Cortex of kidney (tissue), 1 donor: ENCODE results near the gene FXYD3.
"Not testable (repeated sequence)": the region's sequence is repeated elsewhere in the genome, so short reads cannot be mapped to it uniquely, and the experiment has no call there.

ENCODE experiments used
- DNase-seq: peaks from one replicate; lab custom pipeline; 2025; lab: John Stamatoyannopoulos, UW

Gene FXYD3

GRCh38 chr19:35086455-35086854 is 29.2 kb upstream of the FXYD3 start:
- no peak for DNase-seq

GRCh38 chr19:35087393-35087792 is 28.2 kb upstream of the FXYD3 start:
- DNase-seq, result no peak

GRCh38 chr19:35088131-35088913 is 27.3 kb upstream of the FXYD3 start:
- no peak for DNase-seq

GRCh38 chr19:35089554-35089953 is 26.1 kb upstream of the FXYD3 start:
- DNase-seq, result no peak

- no peak for DNase-seq
Measured at GRCh38 chr19:35090160-35090505, 25.5 kb upstream of the FXYD3 start.

GRCh38 chr19:35090506-35091214 is 25.0 kb upstream of the FXYD3 start:
- DNase-seq, result no peak

- no peak for DNase-seq
Measured at GRCh38 chr19:35093430-35093829, 22.2 kb upstream of the FXYD3 start.

GRCh38 chr19:35093941-35094647 is 21.5 kb upstream of the FXYD3 start:
- no peak for DNase-seq

- DNase-seq, result no peak
Measured at GRCh38 chr19:35094656-35095055, 21.0 kb upstream of the FXYD3 start.

GRCh38 chr19:35095667-35096368 is 19.8 kb upstream of the FXYD3 start:
- DNase-seq, result no peak

- DNase-seq, result no peak
Measured at GRCh38 chr19:35098413-35099049, 17.1 kb upstream of the FXYD3 start.

GRCh38 chr19:35099155-35099896 is 16.3 kb upstream of the FXYD3 start:
- DNase-seq, result no peak

GRCh38 chr19:35099897-35100275 is 15.7 kb upstream of the FXYD3 start:
- no peak for DNase-seq

- no peak for DNase-seq
Measured at GRCh38 chr19:35100588-35101533, 14.8 kb upstream of the FXYD3 start.

GRCh38 chr19:35101949-35102348 is 13.7 kb upstream of the FXYD3 start:
- DNase-seq, result not testable (repeated sequence)

- not testable (repeated sequence) for DNase-seq
Measured at GRCh38 chr19:35103614-35104013, 12.0 kb upstream of the FXYD3 start.

- DNase-seq, result no peak
Measured at GRCh38 chr19:35104361-35104760, 11.3 kb upstream of the FXYD3 start.

GRCh38 chr19:35105047-35105410 is 10.6 kb upstream of the FXYD3 start:
- no peak for DNase-seq

- no peak for DNase-seq
Measured at GRCh38 chr19:35105411-35106290, 10.0 kb upstream of the FXYD3 start.
